GM18873 (cell line): ENCODE measurements around the gene TTLL7.

Experiments used
- ATAC-seq: cut with Tn5 transposase; IDR thresholded peaks from one replicate; pipeline ENCODE4 v1.9.1; 2021; ENCODE audit warnings: mild to moderate bottlenecking, moderate library complexity, moderate number of reproducible peaks; ENCODE audit not compliant: unreplicated experiment, low FRiP score

TTLL7 gene, protein sequence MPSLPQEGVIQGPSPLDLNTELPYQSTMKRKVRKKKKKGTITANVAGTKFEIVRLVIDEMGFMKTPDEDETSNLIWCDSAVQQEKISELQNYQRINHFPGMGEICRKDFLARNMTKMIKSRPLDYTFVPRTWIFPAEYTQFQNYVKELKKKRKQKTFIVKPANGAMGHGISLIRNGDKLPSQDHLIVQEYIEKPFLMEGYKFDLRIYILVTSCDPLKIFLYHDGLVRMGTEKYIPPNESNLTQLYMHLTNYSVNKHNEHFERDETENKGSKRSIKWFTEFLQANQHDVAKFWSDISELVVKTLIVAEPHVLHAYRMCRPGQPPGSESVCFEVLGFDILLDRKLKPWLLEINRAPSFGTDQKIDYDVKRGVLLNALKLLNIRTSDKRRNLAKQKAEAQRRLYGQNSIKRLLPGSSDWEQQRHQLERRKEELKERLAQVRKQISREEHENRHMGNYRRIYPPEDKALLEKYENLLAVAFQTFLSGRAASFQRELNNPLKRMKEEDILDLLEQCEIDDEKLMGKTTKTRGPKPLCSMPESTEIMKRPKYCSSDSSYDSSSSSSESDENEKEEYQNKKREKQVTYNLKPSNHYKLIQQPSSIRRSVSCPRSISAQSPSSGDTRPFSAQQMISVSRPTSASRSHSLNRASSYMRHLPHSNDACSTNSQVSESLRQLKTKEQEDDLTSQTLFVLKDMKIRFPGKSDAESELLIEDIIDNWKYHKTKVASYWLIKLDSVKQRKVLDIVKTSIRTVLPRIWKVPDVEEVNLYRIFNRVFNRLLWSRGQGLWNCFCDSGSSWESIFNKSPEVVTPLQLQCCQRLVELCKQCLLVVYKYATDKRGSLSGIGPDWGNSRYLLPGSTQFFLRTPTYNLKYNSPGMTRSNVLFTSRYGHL

DNA sequence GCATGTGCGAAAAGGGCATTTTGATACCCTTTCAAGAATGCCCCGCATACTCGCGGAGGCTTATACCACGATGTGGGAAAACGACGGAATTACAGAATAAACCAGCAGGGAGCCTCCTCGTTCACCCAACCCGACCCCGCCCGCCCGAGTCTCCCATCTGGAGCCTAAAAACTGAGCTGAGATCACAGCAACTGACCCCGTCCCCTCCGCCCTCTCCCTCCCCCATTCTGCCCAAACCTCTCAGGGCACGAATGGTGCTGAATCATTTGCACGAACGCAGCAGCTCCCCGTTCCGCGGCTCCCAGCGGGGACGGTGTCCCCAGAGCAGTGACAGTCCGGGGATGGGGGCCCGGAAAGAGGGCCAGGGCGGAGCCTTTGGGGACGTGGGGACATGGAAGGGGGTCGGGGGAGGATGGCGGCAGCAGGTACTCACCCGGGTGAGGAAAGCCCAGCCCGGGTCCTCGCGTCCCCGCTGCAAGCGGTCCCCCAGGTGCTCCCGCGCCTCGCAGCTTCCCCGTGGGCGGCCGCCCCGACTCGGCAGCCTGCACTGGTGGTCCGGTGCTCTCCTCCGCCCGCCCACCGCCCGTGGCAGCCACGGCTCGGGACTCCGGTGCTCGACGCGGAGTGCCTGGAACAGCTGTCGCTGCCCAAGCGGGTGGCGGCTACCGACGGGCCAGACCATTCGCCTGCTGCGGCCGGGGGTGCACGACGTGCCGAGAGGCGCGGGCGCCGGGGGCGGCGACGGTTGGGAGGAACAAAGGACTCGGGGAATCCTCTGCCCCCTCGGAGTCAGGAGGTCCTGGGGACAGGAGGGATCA, at the start of gene TTLL7:
Gene TTLL7, minus strand, starts transcription at position 635 of the 818 bp plus-strand sequence. CDS start 46,921 bp downstream, outside the sequence.
- peak; percentile 72 for ATAC-seq

GRCh38 chr1:84042461-84042860, 43.5 kb upstream of the TTLL7 start:
- no peak for ATAC-seq

DNA sequence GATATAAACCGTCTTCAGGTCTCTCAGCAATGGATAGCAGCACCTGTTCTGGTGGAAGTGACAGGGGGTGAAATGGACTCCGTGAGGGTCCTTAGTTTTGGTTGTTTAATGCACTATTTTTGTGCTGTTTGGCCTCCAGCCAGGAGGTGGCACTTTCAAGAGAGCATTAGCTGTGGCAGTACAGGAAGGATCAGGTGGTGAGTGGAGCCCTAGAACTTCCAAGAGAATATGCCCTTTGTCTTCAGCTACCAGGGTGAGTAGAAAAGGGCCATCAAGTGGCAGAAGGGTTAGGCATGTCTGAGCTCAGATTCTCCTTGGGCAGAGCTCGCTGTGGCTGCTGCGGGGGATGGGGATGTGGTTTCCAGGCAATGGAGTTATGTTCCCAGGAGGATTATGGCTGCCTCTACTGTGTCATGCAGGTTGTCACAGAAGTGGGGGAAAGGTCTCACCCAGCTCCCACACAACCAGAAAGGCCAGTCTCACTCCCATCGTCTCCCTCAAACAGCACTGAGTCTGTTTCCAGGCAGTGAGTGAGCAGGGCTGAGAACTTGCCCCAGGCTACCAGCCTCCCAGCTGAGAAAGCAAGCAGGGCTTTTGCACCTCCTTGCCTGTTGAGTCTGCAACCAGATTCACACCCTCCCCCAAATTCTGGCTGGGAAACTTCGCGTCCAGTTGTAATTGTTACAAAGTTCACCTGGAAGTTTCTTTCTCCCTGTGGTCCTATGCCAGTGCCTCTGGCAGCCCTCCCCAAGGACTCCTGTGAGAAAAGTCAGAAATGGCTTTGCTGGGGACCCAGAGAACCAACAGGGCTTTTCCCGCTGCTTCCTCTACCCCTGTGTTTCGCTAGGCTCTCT, 39.1 kb upstream of the TTLL7 start:
- ATAC-seq = no peak

GRCh38 chr1:84031802-84032327, 32.9 kb upstream of the TTLL7 start:
- ATAC-seq = no peak

GRCh38 chr1:84027368-84027767, 28.4 kb upstream of the TTLL7 start:
- no peak for ATAC-seq

DNA sequence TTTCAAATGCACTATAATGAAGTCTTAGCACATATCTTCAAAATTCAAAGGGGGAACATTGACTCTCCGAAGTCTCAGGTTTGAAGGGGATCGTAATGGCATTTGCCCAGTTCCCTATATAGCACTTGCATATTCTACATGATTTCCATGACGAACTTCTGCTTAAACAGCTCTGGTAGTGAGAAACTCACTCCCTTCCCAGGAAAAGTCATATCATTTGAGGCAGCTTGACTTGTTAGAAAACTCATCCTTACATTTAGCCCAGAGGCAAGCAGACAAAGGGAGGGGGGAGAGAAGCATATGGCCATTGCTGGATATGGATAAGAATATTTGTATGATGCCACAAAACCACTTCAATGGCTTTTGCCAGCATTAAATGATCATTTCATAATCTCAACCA, 27.0 kb upstream of the TTLL7 start:
- ATAC-seq = no peak

- ATAC-seq = no peak
Measured at GRCh38 chr1:84021822-84022221, 22.9 kb upstream of the TTLL7 start.

GRCh38 chr1:84020151-84020550, 21.2 kb upstream of the TTLL7 start:
- no peak for ATAC-seq

DNA sequence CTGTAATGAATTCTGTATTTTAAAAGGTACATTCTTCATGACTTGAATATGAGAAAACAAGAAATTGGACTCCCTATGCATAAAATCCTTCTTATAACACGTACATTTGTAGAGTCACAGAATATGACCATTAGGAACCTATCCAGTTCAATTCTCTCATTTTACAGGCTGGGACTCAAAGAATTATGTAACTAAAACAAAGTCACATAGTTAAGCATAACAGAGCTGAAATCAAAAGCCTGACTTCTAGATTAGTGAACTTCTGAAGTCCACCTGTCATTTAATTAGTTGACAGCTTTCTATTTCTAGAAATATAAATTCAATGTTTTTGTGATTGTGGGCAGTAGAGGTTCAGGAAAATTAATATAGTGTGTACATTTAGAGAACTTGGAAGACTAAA, 20.3 kb upstream of the TTLL7 start:
- ATAC-seq = no peak

DNA sequence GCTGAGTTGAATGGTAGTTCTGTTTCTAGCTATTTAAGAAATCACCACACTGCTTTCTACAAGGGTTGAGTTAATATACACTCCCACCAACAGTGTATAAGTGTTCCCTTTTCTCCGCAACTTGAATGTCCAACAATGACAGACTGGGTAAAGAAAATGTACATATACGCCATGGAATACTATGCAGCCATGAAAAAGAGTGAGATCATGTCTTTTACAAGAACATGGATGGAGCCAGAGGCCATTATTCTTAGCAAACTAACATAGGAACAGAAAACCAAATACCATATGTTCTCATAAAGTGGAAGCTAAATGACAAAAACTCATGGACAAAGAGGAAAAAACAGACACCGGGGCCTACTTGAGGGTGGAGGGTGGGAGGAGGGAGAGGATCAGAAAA, 14.8 kb upstream of the TTLL7 start:
- ATAC-seq = no peak

DNA sequence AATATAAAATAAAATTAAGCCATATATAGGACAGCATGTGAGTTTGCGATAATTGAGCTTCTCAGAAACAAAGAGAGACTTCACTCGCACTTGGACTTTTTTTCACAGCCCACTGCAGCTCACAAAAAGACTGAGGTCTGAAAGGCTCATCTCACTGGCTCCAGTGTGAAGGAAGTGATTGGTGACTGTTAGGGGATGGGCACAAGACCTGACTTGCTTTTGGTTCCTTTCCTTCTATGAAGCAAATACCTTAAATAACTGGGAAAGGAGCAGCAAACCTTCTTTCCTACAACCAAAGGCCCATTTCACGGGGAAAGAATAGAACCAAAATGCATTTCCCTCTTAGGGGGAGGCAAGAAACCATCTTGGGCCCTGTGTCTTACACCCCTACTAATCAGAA, 13.1 kb upstream of the TTLL7 start:
- no peak for ATAC-seq

DNA sequence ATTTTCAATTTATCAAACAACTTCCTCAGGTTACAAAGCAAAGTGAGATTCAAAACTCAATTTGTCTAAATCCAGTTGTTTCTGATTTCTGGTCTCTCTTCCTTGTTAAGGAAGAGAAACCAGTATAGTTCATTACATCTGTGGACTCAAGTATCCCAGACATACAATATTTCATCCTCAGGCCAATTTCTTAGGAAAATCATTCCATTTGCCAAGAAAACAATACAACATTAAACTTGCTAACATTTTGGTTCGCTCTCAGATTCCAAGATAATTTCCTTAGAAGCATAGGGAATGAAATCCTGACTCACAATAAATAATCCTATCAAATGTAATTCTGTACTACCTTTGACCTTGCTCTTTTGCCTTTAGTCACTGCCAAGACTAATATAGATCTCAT, 11.2 kb upstream of the TTLL7 start:
- no peak for ATAC-seq

DNA sequence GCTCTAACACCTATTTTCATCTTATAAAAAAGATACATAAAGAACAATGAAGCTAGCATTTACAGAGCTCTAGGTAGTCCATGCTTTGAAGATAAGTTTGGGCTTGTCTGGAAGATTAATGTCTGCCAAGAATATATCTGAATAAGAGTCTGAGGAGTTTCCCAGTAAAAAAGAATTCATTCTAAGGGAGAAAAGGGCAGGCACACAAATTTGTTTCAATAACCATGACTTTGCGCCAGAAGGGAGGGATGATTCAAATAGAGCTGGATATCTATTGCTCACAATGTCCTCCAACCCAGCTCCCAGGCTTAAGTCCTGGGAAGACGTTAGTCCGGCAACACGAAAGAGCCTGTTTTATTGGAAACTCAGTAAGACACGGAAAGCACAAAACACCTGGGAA, 9.7 kb upstream of the TTLL7 start:
- ATAC-seq = no peak

DNA sequence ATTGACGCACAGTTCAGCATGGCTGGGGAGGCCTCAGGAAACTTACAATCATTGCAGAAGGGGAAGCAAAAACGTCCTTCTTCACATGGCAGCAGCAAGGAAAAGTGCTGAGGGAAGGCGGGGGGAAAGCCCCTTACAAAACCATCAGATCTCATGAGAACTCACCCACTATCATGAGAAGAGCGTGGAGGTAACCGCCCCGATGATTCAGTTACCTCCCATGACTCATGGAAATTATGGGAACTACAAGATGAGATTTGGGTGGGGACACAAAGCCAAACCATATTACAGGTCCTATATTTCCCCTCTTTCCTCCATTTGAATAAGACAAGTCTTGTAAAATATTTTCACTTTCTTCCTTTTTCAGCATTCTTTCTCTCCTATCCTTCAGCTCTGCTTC, 7.7 kb upstream of the TTLL7 start:
- ATAC-seq = no peak

DNA sequence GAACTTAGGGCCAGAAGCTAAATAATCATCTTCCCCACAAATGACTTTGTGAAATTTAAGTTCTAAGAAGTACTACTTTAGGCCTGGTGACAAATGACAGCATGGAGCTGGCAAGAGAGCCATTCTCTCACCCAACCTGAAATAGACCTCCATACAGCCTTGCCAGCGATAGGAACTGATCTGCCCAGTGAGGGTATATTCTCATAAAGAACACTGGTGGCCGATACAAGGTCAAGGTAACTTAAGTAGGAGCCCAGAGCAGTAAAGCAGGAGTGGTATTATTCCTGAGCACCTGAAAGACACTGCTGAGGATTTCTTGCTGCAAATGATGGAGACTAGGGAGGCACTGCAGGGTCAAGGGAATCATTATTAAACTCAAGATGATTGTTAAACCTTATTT, 2.6 kb upstream of the TTLL7 start:
- no peak for ATAC-seq

DNA sequence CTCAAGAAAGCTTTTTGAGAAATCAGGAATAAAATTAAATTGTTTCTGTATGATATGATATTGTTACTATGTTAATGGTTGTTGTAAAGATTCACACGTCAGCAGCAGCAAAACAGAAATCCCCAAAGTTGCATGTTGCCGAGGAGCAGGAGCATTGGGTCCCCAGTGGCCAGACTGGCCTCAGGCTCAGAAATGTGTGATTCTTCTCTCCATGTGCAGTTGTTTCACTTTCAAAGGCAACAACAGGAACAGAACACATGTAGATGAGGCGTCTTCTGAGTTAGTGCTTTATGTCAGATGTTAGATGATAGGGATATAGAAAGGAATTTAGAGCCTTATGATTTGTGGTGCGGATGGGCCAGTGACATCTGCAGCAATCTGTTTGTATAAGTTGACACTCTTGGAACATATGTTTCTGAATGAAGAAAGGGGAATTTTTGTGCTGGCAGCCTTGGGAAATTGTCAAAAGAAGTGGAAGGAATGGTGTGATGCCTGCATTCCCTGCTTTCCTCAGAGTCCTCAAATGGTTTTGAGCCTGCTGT, 2.1 kb upstream of the TTLL7 start:
- no peak for ATAC-seq

DNA sequence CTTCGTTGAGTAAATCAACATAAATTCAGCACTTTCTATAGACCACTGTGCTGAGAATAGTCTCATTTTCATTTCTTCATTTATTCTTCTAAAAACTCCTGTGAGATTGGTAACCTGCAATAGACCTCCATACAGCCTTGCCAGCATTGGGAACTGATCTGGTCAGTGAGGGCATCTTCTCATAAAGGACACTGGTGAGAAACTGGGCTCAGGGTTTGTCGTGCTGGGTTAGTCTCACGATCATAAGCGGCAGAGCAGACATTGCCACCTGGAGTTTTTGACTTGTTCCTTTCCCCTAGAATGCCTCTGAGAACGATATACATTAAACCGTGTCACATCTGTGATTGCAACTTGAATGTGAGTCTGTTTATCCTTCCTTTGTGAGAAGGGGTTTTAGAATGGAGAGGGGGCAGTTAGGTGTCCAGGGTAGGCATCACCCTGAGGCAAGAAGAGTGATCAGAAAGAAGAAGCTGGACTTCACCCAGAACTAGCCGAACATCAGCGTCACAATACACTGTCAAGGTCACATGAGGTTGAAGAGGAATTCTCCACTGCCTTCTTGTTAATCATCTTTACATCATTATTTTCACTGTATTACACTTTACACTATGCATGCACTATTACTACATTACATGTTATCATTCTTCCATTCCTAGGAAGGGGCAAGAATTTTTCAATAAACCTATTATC, 1.4 kb upstream of the TTLL7 start:
- ATAC-seq = no peak

DNA sequence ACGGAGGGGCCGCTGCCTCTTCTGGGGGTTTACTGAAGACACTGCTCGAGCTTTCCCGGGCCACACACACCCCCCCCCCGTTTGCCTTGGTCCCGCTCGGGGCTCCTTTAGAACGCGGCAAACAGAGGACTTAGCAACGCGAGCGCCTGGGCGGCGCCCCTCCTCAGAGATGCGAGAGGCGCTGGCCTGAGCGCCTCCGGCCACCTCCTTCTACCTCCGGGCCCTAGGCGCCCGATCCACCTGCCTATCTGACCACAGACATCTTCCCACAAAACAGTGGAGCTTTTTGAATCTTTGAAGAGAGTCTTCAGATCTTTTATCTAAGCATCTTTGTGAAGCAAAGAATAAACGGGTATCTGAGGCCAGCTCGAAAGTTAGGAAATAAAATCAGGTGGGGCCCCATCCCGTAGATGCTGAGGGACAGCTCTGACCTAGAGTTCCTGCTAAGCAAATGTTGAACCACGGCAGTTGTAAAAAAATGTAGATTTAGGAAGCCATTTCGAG, 436 bp upstream of the TTLL7 start:
- peak; percentile 69 for ATAC-seq

DNA sequence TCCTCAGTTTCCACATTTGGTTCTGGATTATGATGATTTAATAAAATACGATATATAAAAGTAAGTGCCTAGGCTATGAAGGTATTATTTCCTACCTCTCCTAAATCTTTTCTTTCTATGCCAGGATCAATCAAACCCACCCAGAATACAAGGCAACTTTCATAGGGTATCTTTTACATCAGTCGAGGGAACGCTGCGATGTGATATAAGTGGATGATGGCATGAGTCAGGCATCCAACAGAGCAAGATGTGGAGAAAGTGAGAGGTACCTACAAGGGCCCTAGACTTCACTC, 781 bp downstream of the TTLL7 start:
- no peak for ATAC-seq
